GM19452 (cell line): ENCODE measurements around the gene FBXL2.

Source experiments
- ATAC-seq: cut with Tn5 transposase; IDR thresholded peaks from one replicate; pipeline ENCODE4 v1.9.1; 2021; ENCODE audit not compliant: unreplicated experiment

The FBXL2 gene

GRCh38 chr3:33277193-33277882, at the start of gene FBXL2:
TSS of gene FBXL2 (plus strand) at chr3:33277442. CDS start at chr3:33277513, 71 bp downstream.
- peak; percentile 80 for ATAC-seq

GRCh38 chr3:33229066-33229465, 48.2 kb upstream of the FBXL2 start:
- ATAC-seq = no peak

- no peak for ATAC-seq
Measured at GRCh38 chr3:33229947-33230346, 47.3 kb upstream of the FBXL2 start.

GRCh38 chr3:33231756-33232465, 45.3 kb upstream of the FBXL2 start:
- ATAC-seq = no peak

GRCh38 chr3:33233884-33234283, 43.4 kb upstream of the FBXL2 start:
- no peak for ATAC-seq

GRCh38 chr3:33236005-33236404, 41.2 kb upstream of the FBXL2 start:
- no peak for ATAC-seq

- no peak for ATAC-seq
Measured at GRCh38 chr3:33237439-33237838, 39.8 kb upstream of the FBXL2 start.

GRCh38 chr3:33238923-33239322, 38.3 kb upstream of the FBXL2 start:
- ATAC-seq = no peak

- ATAC-seq = no peak
Measured at GRCh38 chr3:33240261-33240660, 37.0 kb upstream of the FBXL2 start.

- no peak for ATAC-seq
Measured at GRCh38 chr3:33246786-33247185, 30.5 kb upstream of the FBXL2 start.

GRCh38 chr3:33250712-33251111, 26.5 kb upstream of the FBXL2 start:
- no peak for ATAC-seq

GRCh38 chr3:33256249-33256648, 21.0 kb upstream of the FBXL2 start:
- no peak for ATAC-seq

GRCh38 chr3:33260104-33260503, 17.1 kb upstream of the FBXL2 start:
- ATAC-seq = no peak

GRCh38 chr3:33269385-33269784, 7.9 kb upstream of the FBXL2 start:
- ATAC-seq = no peak

GRCh38 chr3:33271324-33271723, 5.9 kb upstream of the FBXL2 start:
- ATAC-seq = no peak

- ATAC-seq = no peak
Measured at GRCh38 chr3:33273628-33274027, 3.6 kb upstream of the FBXL2 start.

- no peak for ATAC-seq
Measured at GRCh38 chr3:33278163-33278562, 921 bp downstream of the FBXL2 start.

- no peak for ATAC-seq
Measured at GRCh38 chr3:33287672-33288282, 10.5 kb downstream of the FBXL2 start.

GRCh38 chr3:33299395-33300081, 22.3 kb downstream of the FBXL2 start:
- ATAC-seq = no peak

GRCh38 chr3:33312361-33312760, 35.1 kb downstream of the FBXL2 start:
- ATAC-seq = no peak

GRCh38 chr3:33313331-33313730, 36.1 kb downstream of the FBXL2 start:
- no peak for ATAC-seq

GRCh38 chr3:33314993-33315392, 37.8 kb downstream of the FBXL2 start:
- no peak for ATAC-seq
